GM08714 (cell line): ENCODE data around the gene PXMP2.

ENCODE experiments used
- H3K4me3 ChIP-seq: fragments of 200-500 bp; sonication (Bioruptor generic); 2 replicates; pipeline ENCODE4 v1.5.1; 2014; ENCODE audit warnings: mild to moderate bottlenecking, low read length, inconsistent platforms
- ZNF274 ChIP-seq: IDR thresholded peaks from 2 replicates; pipeline ENCODE4 v1.6.1; 2012; ENCODE audit warnings: mild to moderate bottlenecking, low read depth, low read length

PXMP2 gene

GRCh38 chr12:132698341-132698740 is 11.0 kb downstream of the PXMP2 start:
- no peak overlapping the region for H3K4me3 ChIP-seq

DNA sequence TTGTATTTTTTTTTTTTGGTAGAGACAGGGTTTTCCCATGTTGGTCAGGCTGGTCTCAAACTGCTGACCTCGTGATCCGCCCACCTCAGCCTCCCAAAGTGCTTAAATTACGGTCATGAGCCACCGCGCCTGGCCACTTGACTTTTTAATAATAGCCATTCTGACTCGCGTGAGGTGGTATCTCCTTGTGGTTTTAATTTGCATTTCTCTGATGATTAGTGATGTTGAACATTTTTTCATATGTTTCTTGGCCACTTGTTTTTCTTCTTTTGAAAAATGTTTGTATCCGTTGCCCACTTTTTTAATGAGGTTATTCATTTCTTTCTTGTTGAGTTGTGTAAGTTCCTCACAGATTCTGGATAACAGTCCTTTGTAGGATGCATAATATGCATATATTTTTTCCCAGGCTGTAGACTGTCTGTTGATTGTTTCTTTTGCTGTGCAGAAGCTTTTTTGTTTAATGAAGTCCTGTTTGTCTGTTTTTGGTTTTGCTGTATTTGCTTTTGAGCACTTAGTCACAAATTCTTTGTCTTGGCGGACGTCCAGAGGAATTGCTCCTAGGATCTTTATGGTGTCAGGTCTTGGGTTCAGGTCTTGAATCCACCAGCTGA is 12.9 kb downstream of the PXMP2 start:
- TF ChIP-seq ZNF274: no peak
- no peak overlapping the region; the same call in 1 of the 2 replicates for H3K4me3 ChIP-seq

More at GRCh38 chr12:132698341-132698740, 11.0 kb downstream of the PXMP2 start:
- no peak for TF ChIP-seq ZNF274

DNA sequence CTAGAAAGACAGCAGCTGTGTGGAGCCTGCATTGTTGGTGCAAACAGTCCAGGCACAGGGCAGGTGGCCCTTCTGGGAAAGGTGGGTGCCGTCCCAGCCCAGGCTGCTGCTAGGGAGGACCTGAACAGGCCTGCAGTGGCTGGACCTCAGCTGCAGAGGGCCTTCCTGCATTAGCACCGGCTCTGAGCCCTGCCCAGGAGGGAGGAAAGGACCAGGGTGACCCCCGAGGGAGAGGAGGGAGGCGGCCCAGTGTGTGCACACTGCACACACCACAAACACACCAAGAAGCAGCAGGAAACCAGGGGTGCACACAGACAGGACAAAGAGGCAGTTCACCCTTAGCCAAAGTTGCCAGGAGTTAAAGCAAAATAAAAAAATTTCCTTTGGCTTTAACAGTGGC is 15.3 kb downstream of the PXMP2 start:
- H3K4me3 ChIP-seq: no peak overlapping the region
- TF ChIP-seq ZNF274: no peak

DNA sequence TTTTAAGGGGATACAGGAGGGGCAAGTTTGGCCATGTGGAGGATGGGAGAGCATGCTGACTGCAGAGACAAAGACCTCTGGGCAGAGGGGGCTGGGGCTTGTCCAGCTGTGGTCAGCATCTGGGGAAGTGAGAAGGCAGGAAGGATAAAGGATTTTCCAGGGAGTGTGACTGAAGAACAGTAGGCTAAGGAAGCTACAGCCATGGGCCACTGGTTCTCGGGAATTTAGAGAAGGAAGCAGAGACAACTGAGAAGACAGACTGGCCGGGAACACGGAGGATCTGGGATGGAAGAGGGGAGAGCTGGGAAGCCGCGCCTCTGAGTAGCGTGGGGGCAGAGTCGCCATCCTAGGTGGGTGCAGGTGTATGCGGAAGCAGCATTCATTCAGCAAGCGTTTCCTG is 16.3 kb downstream of the PXMP2 start:
- TF ChIP-seq ZNF274: no peak
- H3K4me3 ChIP-seq: no peak overlapping the region

- no peak for TF ChIP-seq ZNF274
- H3K4me3 ChIP-seq: no peak overlapping the region
Observed at GRCh38 chr12:132707241-132707640, 19.9 kb downstream of the PXMP2 start.

GRCh38 chr12:132708150-132708549 is 20.8 kb downstream of the PXMP2 start:
- H3K4me3 ChIP-seq: no peak overlapping the region
- no peak for TF ChIP-seq ZNF274

DNA sequence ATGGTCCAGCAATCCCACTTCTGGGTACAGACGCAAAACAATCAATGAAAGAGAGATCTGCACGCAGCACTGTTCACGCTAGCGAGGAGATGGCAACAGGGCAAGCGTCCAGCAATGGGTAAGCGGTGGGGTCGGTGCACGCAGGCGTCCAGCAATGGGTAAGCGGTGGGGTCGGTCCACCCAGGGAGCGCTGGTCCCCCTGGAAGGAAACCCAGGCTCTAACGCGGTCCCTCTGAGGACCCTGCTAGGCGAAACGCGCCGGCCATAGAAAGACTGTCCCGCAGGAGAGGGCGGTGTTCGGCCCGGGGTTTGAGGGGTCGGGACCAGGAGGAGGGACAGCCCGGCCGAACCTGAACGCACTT is 22.6 kb downstream of the PXMP2 start:
- H3K4me3 ChIP-seq: peak overlapping the region; percentile 98
- no peak for TF ChIP-seq ZNF274

GRCh38 chr12:132710405-132711079 is 23.2 kb downstream of the PXMP2 start, which contains the start of gene PGAM5:
PGAM5 (plus strand) TSS chr12:132710842; CDS start chr12:132710877, 35 bp downstream.
- TF ChIP-seq ZNF274: no peak
- peak within 1 kb of the TSS; percentile 98 for H3K4me3 ChIP-seq

- no peak for TF ChIP-seq ZNF274
- peak overlapping the region; percentile 98 for H3K4me3 ChIP-seq
Observed at GRCh38 chr12:132711080-132711843, 23.9 kb downstream of the PXMP2 start.

DNA sequence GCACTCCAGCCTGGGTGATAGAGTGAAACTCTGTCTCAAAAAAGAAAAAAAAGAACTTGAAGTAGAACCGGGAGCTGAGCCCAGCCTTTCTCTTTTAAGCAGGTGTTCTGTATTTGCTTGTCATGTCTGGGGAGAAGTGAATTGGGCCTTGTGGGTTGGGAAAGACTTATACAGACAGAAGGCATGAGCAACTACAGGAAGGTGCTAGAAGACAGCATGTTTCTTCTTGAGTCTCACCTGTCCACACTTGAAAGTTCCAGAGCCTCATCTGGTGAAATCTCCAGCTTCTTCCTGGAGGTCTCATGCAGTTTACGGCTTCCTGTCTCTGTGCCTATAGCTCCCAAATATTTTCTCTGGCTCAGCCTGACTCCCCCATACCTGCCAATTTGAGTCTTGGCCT is 25.7 kb downstream of the PXMP2 start:
- TF ChIP-seq ZNF274: no peak
- no peak overlapping the region for H3K4me3 ChIP-seq

- no peak overlapping the region for H3K4me3 ChIP-seq
- no peak for TF ChIP-seq ZNF274
Observed at GRCh38 chr12:132715874-132716273, 28.5 kb downstream of the PXMP2 start.

- TF ChIP-seq ZNF274: no peak
- H3K4me3 ChIP-seq: no peak overlapping the region
Observed at GRCh38 chr12:132716356-132716755, 29.0 kb downstream of the PXMP2 start.

DNA sequence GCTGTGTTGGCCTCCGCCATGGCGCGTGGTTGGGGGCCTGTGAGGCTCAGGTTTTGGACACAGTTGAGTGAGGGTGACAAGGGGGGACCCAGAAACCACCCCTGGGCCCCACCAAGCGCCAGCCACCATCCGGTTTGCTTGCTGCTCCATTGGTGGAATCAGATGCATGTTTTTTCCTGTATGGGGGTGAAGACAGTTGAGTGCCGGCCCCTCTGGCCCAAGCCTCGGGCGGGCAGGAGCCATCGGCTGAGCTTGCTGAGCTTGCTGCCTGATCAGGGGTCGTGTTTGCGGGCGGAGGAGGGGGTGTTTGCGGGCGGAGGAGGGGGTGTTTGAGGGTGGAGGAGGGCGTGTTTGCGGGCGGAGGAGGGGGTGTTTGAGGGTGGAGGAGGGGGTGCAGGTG is 29.6 kb downstream of the PXMP2 start:
- no peak for TF ChIP-seq ZNF274

DNA sequence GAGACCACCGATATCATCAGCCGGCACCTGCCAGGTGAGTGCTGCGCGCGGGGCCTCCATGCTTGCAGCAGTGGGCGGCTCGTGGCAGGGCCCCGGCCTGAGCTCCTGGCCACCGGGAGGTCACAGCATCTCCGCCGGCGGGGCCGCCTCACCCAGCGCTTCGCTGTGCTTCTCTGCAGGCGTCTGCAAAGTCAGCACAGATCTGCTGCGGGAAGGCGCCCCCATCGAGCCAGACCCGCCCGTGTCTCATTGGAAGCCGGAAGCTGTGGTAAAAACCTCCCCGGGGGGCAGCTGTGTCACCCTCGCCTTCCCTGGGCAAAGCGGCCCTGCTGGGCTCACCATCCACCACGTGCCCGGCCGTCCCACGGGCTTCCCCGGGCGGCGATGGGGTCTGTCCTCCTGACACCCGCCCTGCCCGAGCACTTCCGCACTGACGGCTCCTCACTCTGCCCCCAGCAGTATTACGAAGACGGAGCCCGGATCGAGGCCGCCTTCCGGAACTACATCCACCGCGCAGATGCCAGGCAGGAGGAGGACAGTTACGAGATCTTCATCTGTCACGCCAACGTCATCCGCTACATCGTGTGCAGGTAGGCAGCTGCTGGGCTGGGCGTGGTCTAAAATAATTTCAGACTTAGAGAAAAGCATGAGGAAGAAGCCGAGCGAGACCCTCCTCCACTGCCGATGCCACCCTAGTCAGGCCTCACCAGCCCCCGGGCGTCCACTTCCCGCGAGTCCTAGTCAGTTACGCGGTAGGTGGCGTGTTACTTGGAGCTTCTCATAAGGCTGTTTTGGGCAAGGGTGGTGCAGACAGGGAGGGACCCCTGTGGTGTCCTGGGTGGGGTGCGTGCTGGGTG is 30.4 kb downstream of the PXMP2 start:
- no peak overlapping the region for H3K4me3 ChIP-seq
- no peak for TF ChIP-seq ZNF274

More for the DNA sequence above, 29.6 kb downstream of the PXMP2 start:
- H3K4me3 ChIP-seq: no peak overlapping the region

DNA sequence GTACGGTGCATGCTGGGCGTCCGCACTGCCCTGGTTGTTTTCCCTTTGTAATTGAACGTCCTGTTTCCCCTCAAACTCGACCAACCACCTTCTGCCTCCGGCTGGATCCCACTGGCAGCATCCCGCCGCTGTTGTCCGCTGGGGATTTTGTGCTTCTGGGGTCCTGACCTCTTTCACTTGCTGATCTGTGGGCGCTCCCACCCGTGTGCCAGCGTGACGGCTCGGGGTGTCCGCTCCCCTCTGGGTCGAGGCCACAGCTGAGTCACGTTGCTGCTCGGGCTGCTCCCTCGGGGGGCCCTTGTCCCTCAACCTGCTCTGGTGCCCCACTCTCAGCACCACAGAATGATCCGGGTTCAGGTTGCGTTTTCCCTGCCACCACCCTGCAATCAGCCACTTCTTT is 31.3 kb downstream of the PXMP2 start:
- H3K4me3 ChIP-seq: no peak overlapping the region
- TF ChIP-seq ZNF274: no peak
